Adrenal gland (tissue), 5 donors: ENCODE results near the gene OR10J1.

Experiments used
- CTCF ChIP-seq, 6 experiments: fragments of 450-650 bp in 4 of 6; fragments of 200-600 bp in 2 of 6; sonication (generic) in 1 of 6; IDR thresholded peaks; 1 replicate in 5 of 6; 2 replicates in 1 of 6; pipeline versions ENCODE4 v1.5.1 to v1.8.0; 2016 to 2021; ENCODE audit warnings: antibody characterized with exemption in 6 of 6, mild to moderate bottlenecking in 2 of 6, moderate library complexity in 1 of 6
- POLR2A ChIP-seq, 2 donors: fragments of 450-650 bp; IDR thresholded peaks; one replicate each; pipeline ENCODE4 v1.6.1; 2017; ENCODE audit warnings: antibody characterized with exemption in 2 of 2, mild to moderate bottlenecking in 2 of 2, moderate library complexity in 1 of 2
- donor health status: DM: no; HTN: no; CAD: no.

GRCh38 chr1:159439422-159439821, at the start of gene OR10J1:
- TF ChIP-seq POLR2A (IDR thresholded peaks at IDR 0.05), result no peak
- TF ChIP-seq CTCF (IDR thresholded peaks at IDR 0.05), result no peak
